GM19463 (cell line): Measurements from ENCODE around the gene PRKAG1.
A peak's percentile ranks its signal among the peaks of the same experiment; 100 is the strongest.
"Not testable (repeated sequence)": the region's sequence is repeated elsewhere in the genome, so short reads cannot be mapped to it uniquely, and the experiment has no call there.

Source experiments
- ATAC-seq: cut with Tn5 transposase; IDR thresholded peaks from one replicate; pipeline ENCODE4 v1.9.1; 2021; ENCODE audit warnings: mild to moderate bottlenecking, moderate library complexity; ENCODE audit not compliant: unreplicated experiment

Gene PRKAG1

DNA sequence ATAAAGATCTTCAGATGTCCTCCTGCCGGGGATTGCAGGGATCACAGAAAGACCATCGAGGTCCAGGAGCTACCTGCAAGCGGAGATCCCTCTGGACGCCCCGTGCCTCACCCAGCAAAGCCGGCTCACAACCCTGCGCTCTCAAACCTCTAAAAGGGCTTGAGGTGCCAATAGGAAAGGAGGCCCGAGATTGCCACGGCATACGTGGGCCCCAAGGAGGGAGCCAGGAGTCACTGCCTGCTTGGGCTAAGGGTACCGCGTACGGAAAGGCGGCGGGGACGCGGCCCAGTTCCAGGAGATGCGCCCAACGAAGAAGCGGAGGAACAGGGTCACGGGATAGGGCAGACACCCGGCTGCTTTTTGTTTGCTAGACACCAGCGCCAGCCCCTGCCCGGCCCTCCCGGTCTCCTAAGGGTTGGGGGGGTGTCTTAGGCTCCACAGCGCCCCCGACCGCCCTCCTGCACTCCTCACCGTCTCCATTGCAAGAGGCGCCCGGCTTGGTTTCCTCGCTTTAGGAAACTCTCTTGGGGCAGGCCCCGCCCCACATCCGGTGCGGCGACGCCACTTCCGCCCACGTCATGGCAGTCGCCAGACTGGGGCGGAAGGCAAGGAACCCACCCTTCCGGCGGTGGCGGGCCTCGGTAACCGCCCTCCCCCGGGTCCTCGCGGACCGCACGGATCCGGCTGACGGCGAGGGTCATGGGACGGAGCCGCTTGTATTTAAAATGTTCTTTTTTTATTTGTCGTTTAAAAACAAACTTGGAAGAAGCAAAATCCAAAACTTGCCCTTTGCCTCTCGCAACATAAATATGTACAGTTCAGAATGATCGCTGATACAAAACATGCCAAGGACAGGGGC, at the start of gene PRKAG1:
PRKAG1 (minus strand) TSS at position 516 of the 859 bp plus-strand sequence; CDS start at position 480, 36 bp downstream.
- ATAC-seq: peak; percentile 93

DNA sequence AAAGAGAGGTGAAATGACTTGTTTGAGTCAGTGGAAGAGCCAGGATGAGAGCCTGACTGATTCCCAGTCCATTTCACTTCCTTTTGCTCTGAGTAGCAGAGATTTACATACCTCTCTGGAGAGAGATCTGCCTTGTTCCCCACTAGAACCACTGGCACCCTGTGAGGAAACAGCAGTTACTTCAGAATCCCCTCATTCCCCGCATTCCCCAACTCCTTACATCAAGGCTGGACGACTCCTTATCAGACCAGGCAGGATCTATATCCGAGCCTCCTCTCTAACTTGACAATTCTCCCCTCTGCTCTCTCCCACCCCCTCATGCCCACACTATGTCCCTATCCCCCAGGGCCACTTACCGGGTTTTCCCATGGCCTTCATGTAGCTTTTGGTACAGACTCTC, 47.5 kb upstream of the PRKAG1 start:
- ATAC-seq: no peak

DNA sequence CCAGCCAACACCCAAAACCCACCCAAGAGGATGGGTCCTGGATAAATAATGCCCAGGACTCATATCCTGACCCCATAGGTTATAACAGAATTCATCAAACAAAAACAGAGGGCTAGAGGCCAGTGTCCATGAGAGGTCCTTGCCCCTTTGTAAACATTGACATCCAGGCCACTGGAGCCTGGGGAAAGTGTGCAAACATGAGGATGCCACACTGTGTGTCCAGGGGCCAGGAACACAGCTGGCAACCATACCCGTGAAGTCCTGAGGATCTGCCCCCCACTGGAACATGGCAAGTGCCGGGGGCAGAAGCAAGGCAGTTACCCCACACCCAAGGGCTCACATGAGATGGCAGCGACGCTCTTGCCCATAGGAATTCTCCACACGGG, 46.2 kb upstream of the PRKAG1 start:
- no peak for ATAC-seq

DNA sequence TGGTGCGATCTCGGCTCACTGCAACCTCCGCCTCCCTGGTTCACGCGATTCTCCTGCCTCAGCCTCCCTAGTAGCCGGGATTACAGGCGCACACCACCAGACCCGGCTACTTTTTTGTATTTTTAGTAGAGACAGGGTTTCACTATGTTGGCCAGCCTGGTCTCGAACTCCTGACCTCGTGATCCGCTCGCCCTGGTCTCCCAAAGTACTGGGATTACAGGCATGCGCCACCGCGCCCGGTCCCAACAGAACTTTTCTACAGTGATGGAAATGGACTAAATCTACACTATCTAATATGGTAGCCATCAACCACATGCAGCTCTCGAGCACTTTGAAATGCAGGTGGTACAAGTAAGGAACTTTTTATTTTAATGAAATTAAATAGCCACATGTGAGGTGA, 43.3 kb upstream of the PRKAG1 start:
- ATAC-seq: not testable (repeated sequence)

DNA sequence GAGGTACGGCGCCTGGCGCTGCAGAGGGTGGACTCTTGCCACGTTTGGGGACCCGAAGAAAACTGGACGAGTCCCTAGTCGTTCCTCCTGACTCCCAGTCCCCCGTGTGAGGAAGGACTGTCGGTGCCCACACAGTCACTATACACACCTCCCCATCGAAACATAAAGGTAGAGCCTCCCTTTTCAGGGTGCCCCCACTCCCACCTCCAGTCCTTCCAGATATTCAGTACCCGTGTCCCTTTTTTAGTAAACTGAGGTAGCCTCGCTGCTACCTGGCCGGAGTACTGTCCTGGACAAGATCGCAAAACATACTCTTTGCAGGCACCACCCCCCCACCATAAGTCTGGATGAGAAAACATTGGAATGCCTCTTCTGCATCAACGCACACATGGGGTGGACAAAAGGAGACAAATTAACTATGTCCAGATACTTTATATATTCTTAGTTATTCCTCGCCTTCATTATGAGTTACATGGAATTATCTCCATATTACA, 42.6 kb upstream of the PRKAG1 start:
- ATAC-seq: no peak

DNA sequence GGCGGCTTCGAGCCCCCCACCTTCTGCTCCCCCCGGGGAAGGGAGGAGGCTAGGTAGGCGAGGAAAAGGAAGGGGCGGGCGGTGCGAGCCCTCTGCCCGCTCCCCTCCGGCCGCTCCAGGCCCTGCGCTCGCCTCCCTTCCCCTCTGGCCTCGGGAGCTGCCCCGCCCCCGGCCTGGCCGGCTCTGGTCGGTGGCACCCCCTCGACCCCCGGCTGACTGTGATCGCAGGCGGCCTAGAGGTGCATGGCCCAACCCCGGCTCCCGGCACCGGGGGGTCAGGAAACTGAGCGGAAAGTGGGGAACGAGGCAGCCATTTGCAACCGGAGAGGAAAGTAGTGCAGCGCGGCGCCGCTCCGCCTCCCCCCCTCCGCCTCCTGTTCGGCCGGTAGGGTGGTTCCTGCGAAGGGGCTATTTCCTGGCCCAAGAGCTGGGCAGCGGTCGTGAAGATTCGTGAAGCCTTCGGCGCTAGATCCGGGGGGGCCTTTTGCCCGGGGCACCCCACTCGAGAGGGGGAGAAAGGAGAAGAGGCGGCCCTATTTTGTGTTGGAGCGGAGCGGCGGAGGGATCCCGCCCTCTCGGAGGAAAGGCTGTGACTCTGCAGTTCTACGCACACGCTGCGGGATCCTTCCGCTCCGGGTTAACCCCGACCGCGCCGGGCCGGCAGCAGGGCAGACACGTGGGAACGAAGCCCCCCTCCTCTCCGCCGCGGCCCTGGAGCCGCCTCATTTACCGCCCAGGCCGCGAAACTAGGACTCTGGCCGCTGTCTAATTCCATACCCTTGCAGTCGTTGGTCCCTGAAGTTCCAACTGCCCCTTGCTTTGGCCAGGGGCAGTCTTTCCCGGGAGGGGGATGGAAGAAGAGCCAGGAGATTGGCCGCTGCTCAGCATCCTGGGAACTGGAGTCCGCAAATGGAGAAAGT, 41.9 kb upstream of the PRKAG1 start, which contains the start of gene KMT2D:
KMT2D (minus strand) TSS at position 558 of the 920 bp plus-strand sequence. CDS start 5,470 bp downstream, outside the sequence.
- ATAC-seq: peak; percentile 46

DNA sequence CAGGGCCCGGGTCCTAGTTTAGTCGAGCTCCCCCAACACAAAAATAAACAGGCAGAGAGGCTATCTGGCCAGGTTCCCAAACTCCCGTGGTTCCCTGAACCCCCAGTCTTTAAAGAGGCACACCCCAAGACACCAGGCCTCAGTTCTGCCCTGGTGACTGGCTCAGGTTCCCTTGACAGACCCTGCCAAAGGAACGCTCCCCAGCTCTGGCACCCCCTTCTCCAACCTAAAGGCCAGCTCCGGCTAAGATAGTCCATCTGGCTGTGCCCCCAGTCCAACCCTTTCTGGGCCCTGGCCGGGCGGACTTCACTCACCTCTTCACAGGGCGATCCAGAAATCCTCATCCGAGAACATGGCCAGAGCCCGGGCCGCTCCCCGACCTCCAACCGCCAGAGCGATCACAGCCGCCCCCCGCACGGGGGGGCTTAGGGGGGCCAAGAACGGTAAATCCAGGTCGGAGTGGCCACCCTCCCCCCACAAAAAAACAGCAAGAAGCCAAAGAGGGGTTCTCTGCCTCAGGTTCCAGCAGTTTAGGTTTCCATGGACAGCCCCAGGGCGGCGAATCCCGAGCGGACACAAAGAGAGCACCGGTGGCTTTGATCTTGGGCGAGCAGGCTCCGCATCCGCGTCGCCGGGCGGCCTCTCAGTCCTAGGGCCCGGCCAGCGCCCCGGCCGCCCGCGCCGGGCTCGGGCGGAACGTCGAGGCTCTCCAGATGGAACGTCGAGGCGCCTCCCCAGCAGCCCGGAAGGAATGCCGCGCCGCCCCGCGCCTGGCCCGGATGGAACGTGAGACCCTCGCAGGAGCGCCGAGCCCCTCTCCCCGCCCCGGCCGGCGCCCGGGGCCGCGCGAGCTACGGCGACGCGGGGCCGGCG, 41.0 kb upstream of the PRKAG1 start:
- no peak for ATAC-seq

DNA sequence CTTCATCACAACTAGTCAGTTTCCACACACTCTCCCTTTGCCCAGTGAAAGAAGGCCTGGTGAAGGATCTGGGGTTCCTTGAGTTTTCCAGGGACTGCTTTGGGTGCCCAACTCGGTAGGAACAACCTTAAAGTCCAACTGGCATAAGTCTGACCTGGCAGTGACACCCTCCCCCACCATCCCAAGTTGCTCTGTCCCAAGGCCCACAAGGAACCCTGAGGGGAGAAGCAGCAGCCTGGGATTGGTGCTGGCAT, 40.4 kb upstream of the PRKAG1 start:
- no peak for ATAC-seq

DNA sequence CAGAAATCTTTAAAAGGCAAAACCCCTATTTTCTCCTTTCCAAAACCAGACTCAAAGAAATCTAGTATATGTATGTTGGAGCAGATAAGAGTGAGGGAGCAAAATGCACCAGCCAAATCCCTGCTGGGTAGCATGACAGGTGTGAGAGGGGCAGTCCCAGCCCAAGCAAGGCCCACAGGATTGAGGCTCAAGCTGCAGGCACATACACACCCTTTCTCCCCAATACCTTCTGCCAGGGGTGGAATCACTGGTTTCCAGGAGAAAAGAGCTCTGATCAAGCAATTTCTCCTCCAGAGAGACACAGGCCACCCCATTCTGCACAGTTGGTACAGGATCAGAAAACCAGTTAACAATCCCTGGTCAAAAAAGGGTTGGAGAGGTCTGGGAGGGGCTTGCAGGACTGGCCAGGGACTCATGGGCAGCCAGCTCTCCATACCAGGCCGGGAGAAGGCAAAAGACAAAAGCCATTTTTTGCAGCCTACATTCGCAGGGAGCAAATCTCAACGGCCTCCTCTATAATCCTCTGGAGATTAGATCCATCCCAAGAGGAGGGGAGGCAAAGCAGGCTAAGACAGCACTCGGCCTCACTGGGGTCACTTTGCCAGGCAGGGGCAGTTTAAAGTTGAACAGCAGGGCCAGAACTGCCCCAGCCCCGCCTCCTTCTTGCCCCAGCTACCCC, 39.9 kb upstream of the PRKAG1 start:
- ATAC-seq: no peak

DNA sequence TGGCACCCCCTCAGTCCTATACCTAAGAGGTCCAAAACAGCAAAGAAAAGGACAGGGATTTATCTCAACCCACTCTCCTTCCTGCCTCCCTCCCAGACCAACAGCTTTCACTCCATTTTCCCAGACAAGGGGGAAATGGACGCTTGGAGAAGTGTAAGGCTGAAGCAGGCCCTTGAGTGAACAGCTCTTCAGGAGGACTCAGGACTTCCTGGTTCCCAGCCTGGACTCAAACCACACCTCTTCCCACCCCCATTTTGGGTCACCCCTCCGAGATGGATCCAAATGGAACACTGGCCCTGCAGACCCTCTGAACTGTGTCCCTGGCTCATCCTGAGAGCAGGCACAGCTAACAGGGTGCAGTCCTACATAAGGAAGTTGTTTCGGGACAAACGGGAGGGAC, 39.3 kb upstream of the PRKAG1 start:
- no peak for ATAC-seq

DNA sequence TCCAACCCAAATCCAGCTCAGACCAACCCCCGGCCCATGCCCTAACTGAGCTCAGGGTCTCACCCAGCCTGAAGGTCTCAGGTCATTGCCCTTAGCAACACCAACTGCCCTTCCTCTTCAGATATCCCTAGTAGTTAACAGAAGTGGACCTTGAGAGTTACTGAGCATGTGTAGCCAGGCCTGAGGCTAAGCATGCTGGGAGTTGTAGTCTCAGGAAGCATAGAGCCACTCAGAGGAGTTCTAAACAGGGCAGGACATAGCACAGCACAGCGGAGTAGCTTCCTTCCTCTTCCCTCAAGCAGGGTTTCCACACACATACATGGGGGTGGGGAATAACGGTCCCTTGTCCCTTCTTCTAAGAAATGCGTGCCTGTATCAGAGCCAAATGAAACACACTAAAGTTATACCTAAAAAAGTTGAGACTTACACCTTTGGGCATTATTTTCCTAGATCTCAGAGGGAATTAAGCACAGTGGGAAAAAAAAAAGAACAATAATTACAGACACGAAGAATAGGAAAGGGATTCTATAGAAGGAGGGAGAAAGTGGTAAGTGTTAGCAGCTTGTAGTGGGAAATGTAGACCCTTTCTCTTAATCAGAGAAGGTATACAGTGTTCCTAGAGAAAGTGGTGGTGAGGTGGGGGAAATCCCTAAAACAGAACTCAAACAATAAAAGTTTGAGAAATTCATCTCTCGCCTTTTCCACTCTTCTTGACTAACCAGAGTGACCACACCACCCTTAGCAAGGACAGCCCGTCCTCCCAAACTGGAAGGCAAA, 37.6 kb upstream of the PRKAG1 start:
- ATAC-seq: peak; percentile 81

DNA sequence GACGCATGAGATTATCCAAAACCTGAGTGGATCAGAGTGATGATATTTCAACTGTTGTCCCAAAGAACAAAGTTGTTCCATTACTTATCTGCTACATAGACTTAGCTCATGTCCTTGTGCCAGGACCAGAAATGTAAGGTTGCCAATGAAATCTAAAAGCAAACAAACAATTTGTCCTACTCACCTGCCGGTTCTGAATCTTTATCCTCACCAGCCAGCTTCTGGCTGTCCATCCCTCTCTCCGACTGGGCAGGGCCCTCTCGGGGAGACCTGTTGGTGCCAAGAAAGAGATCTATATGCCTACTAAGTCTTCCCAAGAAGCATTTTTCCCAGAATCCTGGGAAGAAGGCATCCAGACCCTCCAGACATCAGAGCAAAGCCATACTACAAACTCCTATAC, 36.5 kb upstream of the PRKAG1 start:
- no peak for ATAC-seq

DNA sequence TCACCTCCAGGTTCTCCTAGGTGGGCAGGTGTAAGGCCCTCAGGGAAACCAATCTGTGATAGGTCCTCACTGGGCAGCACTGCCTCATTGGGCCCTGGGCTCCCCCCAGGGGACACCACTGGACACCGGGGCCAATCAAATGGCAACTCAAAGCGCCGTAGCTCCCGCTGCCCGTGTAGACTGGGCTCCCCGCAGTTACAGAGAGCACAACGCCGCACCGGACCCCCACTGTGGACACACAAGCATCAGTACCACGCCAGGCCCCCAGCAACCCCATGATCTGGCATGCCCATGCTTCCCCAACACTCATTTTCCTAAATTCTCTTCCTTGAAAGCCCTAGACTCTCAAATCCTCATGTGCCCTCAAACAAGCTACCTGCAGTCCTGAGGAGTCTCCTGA, 35.9 kb upstream of the PRKAG1 start:
- no peak for ATAC-seq

DNA sequence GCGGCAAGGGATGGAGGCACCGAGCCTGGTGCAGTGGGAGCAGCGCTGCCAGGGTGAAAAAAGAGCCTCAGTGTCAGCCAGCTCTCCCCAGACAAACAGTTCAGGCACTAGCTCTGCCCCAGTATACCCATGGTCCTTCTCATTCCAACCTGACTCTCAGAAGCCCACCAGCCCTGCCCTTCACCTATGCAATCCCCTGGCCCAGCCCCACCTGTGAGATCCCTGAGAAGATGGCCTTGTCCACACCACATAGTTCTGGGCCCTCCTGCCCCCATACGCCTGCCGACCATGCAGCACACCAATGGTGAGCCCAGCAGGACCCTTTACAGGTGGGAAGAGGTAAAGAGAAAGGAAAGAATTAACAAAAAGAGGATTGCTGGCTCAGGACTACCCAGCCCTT, 35.5 kb upstream of the PRKAG1 start:
- no peak for ATAC-seq

DNA sequence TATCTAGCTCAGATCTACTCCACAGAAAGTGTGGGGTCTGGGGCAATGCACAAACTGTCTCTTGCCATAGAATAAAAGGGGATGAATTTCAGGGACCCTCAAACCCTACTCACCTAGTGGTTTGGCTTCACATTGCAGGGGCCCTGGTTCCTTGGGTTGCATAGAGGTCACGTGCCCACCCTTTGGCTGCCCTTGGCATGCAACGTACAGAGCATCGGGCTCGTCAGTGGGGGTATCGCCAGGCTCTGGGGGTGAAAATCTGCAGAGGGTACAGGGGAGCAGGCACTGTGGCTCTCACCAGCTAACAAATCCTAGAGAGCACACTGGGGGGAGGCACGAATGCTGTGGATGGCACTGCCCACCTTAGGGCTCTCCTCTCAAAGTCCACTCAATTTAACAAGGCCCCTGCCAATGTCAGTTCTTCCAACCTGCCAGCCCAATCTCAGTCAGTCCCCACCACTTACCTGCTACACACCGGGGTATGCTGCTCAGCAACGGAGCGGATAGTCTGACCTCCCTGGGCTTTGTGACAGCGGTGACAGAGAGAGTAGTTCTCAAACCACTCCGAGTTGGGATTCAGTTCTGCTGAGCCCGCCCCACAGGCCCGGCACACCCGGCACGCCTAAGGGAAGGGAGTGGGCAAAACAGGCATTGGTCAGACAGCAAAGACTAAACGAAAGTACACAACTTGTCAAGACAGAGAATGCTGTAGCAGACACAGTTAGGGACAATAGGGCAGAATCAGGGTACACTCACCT, 34.1 kb upstream of the PRKAG1 start:
- no peak for ATAC-seq

DNA sequence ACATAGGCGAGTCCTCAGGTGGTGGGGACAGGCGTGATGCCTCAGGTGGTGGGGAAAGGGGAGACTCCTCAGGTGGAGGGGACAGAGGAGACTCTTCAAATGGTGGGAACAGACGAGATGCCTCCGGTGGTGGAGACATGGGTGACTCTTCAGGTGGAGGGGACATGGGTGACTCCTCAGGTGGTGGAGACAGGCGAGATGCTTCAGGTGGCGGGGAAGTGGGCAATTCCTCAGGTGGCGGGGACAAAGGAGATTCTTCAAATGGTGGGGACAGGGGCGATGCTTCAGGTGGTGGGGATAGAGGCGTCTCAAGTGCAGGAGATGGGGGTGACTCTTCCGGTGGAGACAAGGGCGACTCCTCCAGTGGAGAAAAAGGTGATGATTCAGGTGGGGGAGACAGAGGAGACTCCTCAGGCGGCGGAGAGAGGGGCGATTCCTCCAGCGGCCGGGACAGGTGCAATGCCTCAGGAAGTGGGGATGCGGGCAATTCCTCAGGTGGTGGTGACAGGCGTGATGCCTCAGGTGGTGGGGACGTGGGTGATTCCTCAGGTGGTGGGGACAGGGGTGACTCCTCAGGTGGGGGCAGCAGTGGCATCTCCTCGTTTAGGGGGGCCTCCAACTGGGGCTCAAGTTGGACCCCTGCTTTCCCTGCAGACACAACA, 33.3 kb upstream of the PRKAG1 start:
- no peak for ATAC-seq

DNA sequence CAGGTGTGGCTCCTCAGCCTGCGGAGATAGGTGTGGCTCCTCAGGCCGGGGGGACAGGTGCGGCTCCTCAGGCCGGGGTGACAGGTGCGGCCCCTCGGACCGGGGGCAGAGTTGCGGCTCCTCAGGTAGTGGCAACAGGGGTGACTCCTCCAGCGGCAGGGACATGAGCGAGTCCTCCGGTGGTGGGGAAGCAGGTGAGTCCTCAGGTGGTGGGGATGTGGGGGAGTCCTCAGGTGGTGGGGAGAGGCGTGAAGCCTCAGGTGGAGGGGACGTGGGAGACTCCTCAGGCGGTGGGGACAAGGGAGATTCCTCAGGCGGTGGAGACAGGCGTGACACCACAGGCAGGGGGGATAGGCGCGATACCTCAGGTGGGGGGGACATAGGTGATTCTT, 32.8 kb upstream of the PRKAG1 start:
- no peak for ATAC-seq
